Measurements from ENCODE around the gene PTPRN2.

The PTPRN2 gene

DNA sequence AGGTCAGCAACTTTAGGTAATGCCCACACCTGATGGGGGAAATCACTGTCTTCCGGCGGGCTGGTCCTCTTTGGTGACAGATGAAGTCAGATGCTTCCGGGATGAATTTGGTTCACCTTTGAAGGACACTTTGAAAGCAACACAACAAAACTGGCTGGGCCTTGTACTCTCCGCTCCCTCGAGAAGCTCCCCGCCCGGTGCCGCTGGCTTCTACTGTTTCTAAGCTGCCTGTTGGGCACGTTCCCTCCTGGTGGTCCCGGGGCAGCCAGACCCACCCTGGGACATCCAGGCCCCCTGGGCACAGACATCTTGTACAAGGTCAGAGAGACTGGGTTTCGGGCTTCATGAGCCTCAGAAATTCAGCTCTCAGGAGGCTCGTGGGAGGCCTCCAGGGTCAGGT, 798.5 kb downstream of the PTPRN2 start:
- H3K4me3 ChIP-seq (ENCODE audit: low read length in 2 of 2): no peak overlapping the region
- no peaks in the 10 kb centered on the region for H3K9me3 ChIP-seq (ENCODE audit: control insufficient read depth in 2 of 2, low read length in 2 of 2)
- H3K27ac ChIP-seq (ENCODE audit: low read depth in 2 of 2, low read length in 2 of 2): no peak overlapping the region
- no peaks in the 10 kb centered on the region for H3K4me1 ChIP-seq (ENCODE audit: control insufficient read depth in 2 of 2, insufficient read depth in 2 of 2, low read length in 2 of 2)
- no peaks in the 10 kb centered on the region for H3K27me3 ChIP-seq (ENCODE audit: control insufficient read depth in 2 of 2, insufficient read depth in 2 of 2, low read length in 2 of 2)
- H3K9ac ChIP-seq (ENCODE audit: low read depth in 1 of 2, low read length in 2 of 2): no peak overlapping the region
- H3K36me3 ChIP-seq (ENCODE audit: control insufficient read depth in 2 of 2, insufficient read depth in 2 of 2, low read length in 2 of 2): no peaks in the 10 kb centered on the region

- no peaks in the 10 kb centered on the region for H3K27me3 ChIP-seq (ENCODE audit: control insufficient read depth in 2 of 2, insufficient read depth in 2 of 2, low read length in 2 of 2)
- H3K9me3 ChIP-seq (ENCODE audit: control insufficient read depth in 2 of 2, low read length in 2 of 2): no peaks in the 10 kb centered on the region
- H3K4me3 ChIP-seq (ENCODE audit: low read length in 2 of 2): no peak overlapping the region
- no peaks in the 10 kb centered on the region for H3K36me3 ChIP-seq (ENCODE audit: control insufficient read depth in 2 of 2, insufficient read depth in 2 of 2, low read length in 2 of 2)
- no peak overlapping the region for H3K27ac ChIP-seq (ENCODE audit: low read depth in 2 of 2, low read length in 2 of 2)
- H3K9ac ChIP-seq (ENCODE audit: low read depth in 1 of 2, low read length in 2 of 2): no peak overlapping the region
- H3K4me1 ChIP-seq (ENCODE audit: control insufficient read depth in 2 of 2, insufficient read depth in 2 of 2, low read length in 2 of 2): no peaks in the 10 kb centered on the region
Observed at GRCh38 chr7:157788573-157788972, 799.0 kb downstream of the PTPRN2 start.

DNA sequence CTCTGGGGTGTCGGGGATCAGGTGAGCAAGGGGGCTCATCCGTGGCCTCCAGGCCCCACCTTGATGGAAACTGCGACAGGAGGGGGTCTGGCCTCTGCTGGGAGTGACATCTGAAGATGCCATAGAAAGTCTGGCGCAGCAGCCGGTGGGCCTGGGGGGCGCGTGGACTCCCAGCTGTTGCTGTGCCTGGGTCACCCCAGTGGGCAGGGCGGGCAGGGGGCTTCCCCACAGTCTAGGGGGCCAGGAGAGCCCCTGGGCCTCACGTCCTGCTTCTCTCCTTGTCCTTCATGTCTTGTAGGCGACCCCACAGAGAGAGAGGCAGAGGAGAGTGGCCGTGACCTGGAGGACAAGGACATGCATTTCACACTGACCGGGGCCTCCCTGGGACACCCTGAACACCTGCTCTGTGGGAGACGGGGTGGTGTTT, 800.3 kb downstream of the PTPRN2 start:
- no peak overlapping the region for H3K27ac ChIP-seq (ENCODE audit: low read depth in 2 of 2, low read length in 2 of 2)
- H3K36me3 ChIP-seq (ENCODE audit: control insufficient read depth in 2 of 2, insufficient read depth in 2 of 2, low read length in 2 of 2): no peaks in the 10 kb centered on the region

DNA sequence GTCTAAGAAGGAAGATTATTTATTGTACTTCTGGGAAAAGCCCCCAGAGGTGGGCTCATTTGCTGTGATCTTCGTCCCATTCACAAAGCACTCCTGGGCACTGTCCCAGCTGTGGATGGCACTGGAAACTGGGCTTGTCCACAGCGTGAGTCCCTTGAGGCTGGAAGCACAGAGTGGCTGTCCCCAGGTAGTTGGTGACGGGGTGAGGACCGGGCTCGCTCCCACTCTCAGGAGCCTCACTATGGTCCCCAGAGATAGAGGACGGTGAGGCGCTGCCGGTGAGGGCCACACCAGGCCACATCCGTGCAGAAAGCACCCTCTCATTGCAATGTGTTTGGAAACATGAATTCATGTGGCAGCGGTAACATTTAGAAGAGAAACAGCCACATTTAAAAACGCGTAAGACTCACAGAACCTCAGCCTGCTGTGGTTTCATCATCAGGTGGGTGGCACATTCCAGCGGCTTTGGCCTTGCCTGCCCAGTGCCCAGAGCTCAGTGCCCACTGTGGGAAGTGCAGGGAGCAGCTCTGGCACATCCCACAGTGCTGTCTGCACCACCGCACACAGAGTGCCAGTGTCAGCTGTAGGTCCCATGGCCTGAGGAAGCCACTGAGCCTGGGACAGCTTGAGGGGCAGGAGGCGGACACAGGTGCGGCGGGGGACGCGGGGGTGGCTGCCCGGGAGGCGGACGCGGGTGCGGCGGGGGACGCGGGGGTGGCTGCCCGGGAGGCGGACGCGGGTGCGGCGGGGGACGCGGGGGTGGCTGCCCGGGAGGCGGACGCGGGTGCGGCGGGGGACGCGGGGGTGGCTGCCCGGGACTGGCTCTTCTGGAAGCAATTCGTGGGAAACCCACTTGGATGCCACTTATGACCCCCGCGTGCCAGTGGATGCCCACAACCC, 801.0 kb downstream of the PTPRN2 start:
- no peaks in the 10 kb centered on the region for H3K9me3 ChIP-seq (ENCODE audit: control insufficient read depth in 2 of 2, low read length in 2 of 2)

More for the DNA sequence above, 800.3 kb downstream of the PTPRN2 start:
- no peaks in the 10 kb centered on the region for H3K9me3 ChIP-seq (ENCODE audit: control insufficient read depth in 2 of 2, low read length in 2 of 2)
- no peak overlapping the region for H3K9ac ChIP-seq (ENCODE audit: low read depth in 1 of 2, low read length in 2 of 2)
- H3K4me3 ChIP-seq (ENCODE audit: low read length in 2 of 2): no peak overlapping the region
- no peaks in the 10 kb centered on the region for H3K27me3 ChIP-seq (ENCODE audit: control insufficient read depth in 2 of 2, insufficient read depth in 2 of 2, low read length in 2 of 2)
- no peaks in the 10 kb centered on the region for H3K4me1 ChIP-seq (ENCODE audit: control insufficient read depth in 2 of 2, insufficient read depth in 2 of 2, low read length in 2 of 2)

GRCh38 chr7:157785486-157786186, 802.0 kb downstream of the PTPRN2 start:
- H3K9me3 ChIP-seq (ENCODE audit: control insufficient read depth in 2 of 2, low read length in 2 of 2): no peaks in the 10 kb centered on the region
- H3K4me3 ChIP-seq (ENCODE audit: low read length in 2 of 2): no peak overlapping the region
- H3K27me3 ChIP-seq (ENCODE audit: control insufficient read depth in 2 of 2, insufficient read depth in 2 of 2, low read length in 2 of 2): peaks cover 0 to 3% of the 10 kb centered on the region in 2 donors
- no peaks in the 10 kb centered on the region for H3K36me3 ChIP-seq (ENCODE audit: control insufficient read depth in 2 of 2, insufficient read depth in 2 of 2, low read length in 2 of 2)
- H3K4me1 ChIP-seq (ENCODE audit: control insufficient read depth in 2 of 2, insufficient read depth in 2 of 2, low read length in 2 of 2): no peaks in the 10 kb centered on the region
- no peak overlapping the region for H3K27ac ChIP-seq (ENCODE audit: low read depth in 2 of 2, low read length in 2 of 2)
- H3K9ac ChIP-seq (ENCODE audit: low read depth in 1 of 2, low read length in 2 of 2): no peak overlapping the region

More for the DNA sequence above, 801.0 kb downstream of the PTPRN2 start:
- Histone ChIP-seq H3K9ac (ENCODE audit: low read depth in 1 of 2, low read length in 2 of 2) (no peak overlapping the region), H3K4me1 (ENCODE audit: control insufficient read depth in 2 of 2, insufficient read depth in 2 of 2, low read length in 2 of 2) (no peaks in the 10 kb centered on the region), H3K27ac (ENCODE audit: low read depth in 2 of 2, low read length in 2 of 2) (no peak overlapping the region), H3K4me3 (ENCODE audit: low read length in 2 of 2) (no peak overlapping the region), H3K36me3 (ENCODE audit: control insufficient read depth in 2 of 2, insufficient read depth in 2 of 2, low read length in 2 of 2) (no peaks in the 10 kb centered on the region), H3K27me3 (ENCODE audit: control insufficient read depth in 2 of 2, insufficient read depth in 2 of 2, low read length in 2 of 2) (peaks cover 0 to 3% of the 10 kb centered on the region in 2 donors)

DNA sequence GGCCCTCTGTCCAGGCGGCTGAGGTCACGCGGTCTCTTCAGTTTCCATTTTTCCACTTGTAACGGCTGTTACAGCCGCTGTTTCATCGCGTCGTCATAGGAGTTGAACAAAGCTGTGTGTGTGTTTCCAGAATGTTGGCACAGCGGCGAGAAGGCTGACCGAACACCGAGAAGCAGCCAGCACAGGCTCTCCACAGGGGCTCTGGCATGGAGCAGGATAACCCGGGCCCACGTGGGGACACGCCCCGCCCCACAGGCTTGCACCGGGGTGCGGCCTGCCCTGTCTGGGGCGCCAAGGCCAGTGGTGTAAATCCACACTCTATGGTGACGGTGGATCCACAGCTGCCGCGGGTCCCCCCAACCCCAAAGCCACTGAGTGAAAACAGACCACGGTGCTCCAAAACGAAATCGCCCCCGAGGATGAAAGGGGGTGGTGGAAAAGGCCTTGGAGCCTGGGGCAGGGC, 802.6 kb downstream of the PTPRN2 start:
- H3K36me3 ChIP-seq (ENCODE audit: control insufficient read depth in 2 of 2, insufficient read depth in 2 of 2, low read length in 2 of 2): no peaks in the 10 kb centered on the region
- no peak overlapping the region for H3K4me3 ChIP-seq (ENCODE audit: low read length in 2 of 2)
- H3K9me3 ChIP-seq (ENCODE audit: control insufficient read depth in 2 of 2, low read length in 2 of 2): no peaks in the 10 kb centered on the region
- no peaks in the 10 kb centered on the region for H3K4me1 ChIP-seq (ENCODE audit: control insufficient read depth in 2 of 2, insufficient read depth in 2 of 2, low read length in 2 of 2)
- no peak overlapping the region for H3K27ac ChIP-seq (ENCODE audit: low read depth in 2 of 2, low read length in 2 of 2)
- no peak overlapping the region for H3K9ac ChIP-seq (ENCODE audit: low read depth in 1 of 2, low read length in 2 of 2)
- peaks cover 0 to 3% of the 10 kb centered on the region in 2 donors for H3K27me3 ChIP-seq (ENCODE audit: control insufficient read depth in 2 of 2, insufficient read depth in 2 of 2, low read length in 2 of 2)

DNA sequence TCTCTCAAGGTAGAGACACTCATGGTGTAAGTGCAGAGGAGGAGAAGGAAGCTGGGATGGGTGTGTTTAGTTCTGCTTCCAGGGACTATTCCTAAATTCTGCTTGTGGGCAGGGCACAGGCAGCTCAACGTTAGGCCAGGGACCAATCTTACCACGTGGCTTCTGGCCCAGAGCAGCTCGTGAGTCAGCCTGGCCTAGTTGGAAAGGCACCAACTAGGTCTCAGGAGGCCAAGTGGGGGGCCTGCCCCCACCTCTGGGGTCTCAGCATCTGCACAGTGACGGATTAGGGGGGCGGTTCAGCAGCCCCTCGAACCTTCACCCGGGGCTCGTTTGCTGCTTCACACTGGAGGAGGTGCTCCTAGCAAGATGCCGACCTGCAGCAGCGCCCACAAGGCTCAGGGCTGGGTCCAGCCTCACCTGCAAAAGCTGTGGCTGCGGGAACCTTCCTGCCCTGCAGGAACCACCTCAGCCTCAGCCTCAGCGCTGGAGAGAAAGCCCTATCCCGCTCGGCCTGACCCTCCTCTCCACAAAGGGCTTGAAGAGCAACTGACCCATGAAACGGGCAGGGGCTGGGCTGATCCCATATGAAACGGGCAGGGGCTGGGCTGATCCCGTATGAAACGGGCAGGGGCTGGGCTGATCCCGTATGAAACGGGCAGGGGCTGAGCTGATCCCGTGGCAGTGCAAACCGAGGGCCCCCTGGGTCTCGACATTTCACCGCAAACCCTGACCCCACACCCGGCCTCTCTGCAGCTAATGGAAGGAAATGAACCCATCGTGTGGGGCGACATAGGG, 803.4 kb downstream of the PTPRN2 start:
- no peaks in the 10 kb centered on the region for H3K36me3 ChIP-seq (ENCODE audit: control insufficient read depth in 2 of 2, insufficient read depth in 2 of 2, low read length in 2 of 2)
- peaks cover 0 to 3% of the 10 kb centered on the region in 2 donors for H3K27me3 ChIP-seq (ENCODE audit: control insufficient read depth in 2 of 2, insufficient read depth in 2 of 2, low read length in 2 of 2)
- no peaks in the 10 kb centered on the region for H3K4me1 ChIP-seq (ENCODE audit: control insufficient read depth in 2 of 2, insufficient read depth in 2 of 2, low read length in 2 of 2)
- H3K9me3 ChIP-seq (ENCODE audit: control insufficient read depth in 2 of 2, low read length in 2 of 2): no peaks in the 10 kb centered on the region
- H3K9ac ChIP-seq (ENCODE audit: low read depth in 1 of 2, low read length in 2 of 2): no peak overlapping the region
- no peak overlapping the region for H3K4me3 ChIP-seq (ENCODE audit: low read length in 2 of 2)
- no peak overlapping the region for H3K27ac ChIP-seq (ENCODE audit: low read depth in 2 of 2, low read length in 2 of 2)

DNA sequence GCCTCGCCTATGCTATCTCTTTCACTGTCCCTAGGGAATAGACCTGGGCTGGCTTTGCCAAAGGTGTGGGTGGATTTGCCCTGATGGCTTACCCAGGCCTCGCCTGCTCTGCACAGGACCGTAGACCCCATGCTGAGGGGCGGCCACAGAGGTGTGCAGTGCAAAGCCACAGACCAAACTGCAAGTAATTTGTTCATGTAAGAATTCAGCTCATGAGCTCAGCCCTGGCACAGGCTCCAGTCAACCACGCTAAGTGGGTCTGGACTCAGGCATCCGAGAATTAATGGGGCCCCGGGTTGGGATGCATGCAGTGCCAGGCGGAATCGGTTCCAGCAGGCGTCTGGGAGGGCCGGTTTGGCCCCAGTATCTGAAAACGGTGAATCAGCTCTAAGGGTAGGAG, 805.6 kb downstream of the PTPRN2 start:
- Histone ChIP-seq H3K27me3 (ENCODE audit: control insufficient read depth in 2 of 2, insufficient read depth in 2 of 2, low read length in 2 of 2) (peaks cover 0 to 3% of the 10 kb centered on the region in 2 donors), H3K27ac (ENCODE audit: low read depth in 2 of 2, low read length in 2 of 2) (no peak overlapping the region), H3K36me3 (ENCODE audit: control insufficient read depth in 2 of 2, insufficient read depth in 2 of 2, low read length in 2 of 2) (no peaks in the 10 kb centered on the region), H3K4me1 (ENCODE audit: control insufficient read depth in 2 of 2, insufficient read depth in 2 of 2, low read length in 2 of 2) (no peaks in the 10 kb centered on the region), H3K9ac (ENCODE audit: low read depth in 1 of 2, low read length in 2 of 2) (no peak overlapping the region), H3K9me3 (ENCODE audit: control insufficient read depth in 2 of 2, low read length in 2 of 2) (peaks cover 0 to 2% of the 10 kb centered on the region in 2 donors), H3K4me3 (ENCODE audit: low read length in 2 of 2) (no peak overlapping the region)

- Histone ChIP-seq H3K9ac (ENCODE audit: low read depth in 1 of 2, low read length in 2 of 2) (no peak overlapping the region), H3K4me1 (ENCODE audit: control insufficient read depth in 2 of 2, insufficient read depth in 2 of 2, low read length in 2 of 2) (no peaks in the 10 kb centered on the region), H3K9me3 (ENCODE audit: control insufficient read depth in 2 of 2, low read length in 2 of 2) (peaks cover 0 to 2% of the 10 kb centered on the region in 2 donors), H3K27ac (ENCODE audit: low read depth in 2 of 2, low read length in 2 of 2) (no peak overlapping the region), H3K4me3 (ENCODE audit: low read length in 2 of 2) (no peak overlapping the region), H3K36me3 (ENCODE audit: control insufficient read depth in 2 of 2, insufficient read depth in 2 of 2, low read length in 2 of 2) (no peaks in the 10 kb centered on the region), H3K27me3 (ENCODE audit: control insufficient read depth in 2 of 2, insufficient read depth in 2 of 2, low read length in 2 of 2) (peaks cover 0 to 3% of the 10 kb centered on the region in 2 donors)
Observed at GRCh38 chr7:157780721-157781120, 806.9 kb downstream of the PTPRN2 start.
